ENCODE measurements around the gene CCSER1. TPM values are rescaled to one million over a fixed set of nuclear protein-coding genes. Genes with fewer than 3 reads are reported as not detected.

CCSER1 gene
- total and polyA plus RNA-seq, 4 donors: 0.18 to 2.3 (median 1.2) TPM

DNA sequence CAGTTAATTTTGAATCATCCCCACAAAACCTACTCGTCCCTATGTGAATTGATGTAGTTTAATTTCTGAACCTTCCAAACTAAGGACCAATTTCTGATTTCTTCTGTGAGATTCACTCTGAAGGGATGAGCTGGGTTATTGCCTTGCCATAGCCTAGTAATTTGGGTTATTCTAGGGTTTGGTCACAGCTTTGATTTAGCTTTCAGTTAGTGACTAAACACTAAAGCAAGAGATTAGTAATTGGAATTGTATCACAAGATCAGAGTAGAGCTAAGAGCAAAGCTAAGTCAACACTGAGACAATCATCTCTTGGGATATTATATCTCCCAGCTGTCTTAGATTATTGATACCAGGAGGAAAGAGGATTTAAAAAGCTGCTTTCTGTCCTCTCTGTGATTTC is 588.0 kb downstream of the CCSER1 start:
- Histone ChIP-seq H3K9me3 (ENCODE audit: control insufficient read depth in 4 of 4, low read length in 3 of 4) (no peaks in the 10 kb centered on the region), H3K4me3 (ENCODE audit: low read depth in 1 of 3, low read length in 3 of 3) (no peak overlapping the region), H3K9ac (ENCODE audit: low read depth in 1 of 2, low read length in 2 of 2) (no peak overlapping the region), H3K27ac (ENCODE audit: low read depth in 1 of 2, low read length in 2 of 2) (no peak overlapping the region), H3K36me3 (ENCODE audit: control insufficient read depth in 4 of 4, insufficient read depth in 3 of 4, low read depth in 1 of 4, low read length in 3 of 4) (no peaks in the 10 kb centered on the region), H3K27me3 (ENCODE audit: control insufficient read depth in 4 of 4, insufficient read depth in 4 of 4, low read length in 3 of 4) (no peaks in the 10 kb centered on the region), H3K4me1 (ENCODE audit: control insufficient read depth in 4 of 4, insufficient read depth in 4 of 4, low read length in 3 of 4) (no peaks in the 10 kb centered on the region)
- 79% methylated on average over 1 of the region's 1 CpG for WGBS
- TF ChIP-seq JUND (IDR thresholded peaks at IDR 0.05): no peak
- TF ChIP-seq YY1 (IDR thresholded peaks at IDR 0.05): no peak
- no peak for TF ChIP-seq ZBTB33 (IDR thresholded peaks at IDR 0.05)
- TF ChIP-seq TAF1 (conservative IDR thresholded peaks at IDR 0.05): no peak
- TF ChIP-seq RAD21 (IDR thresholded peaks at IDR 0.05): no peak
- no peak for TF ChIP-seq EGR1 (IDR thresholded peaks at IDR 0.05; ENCODE audit: low read depth in 2 of 2)
- TF ChIP-seq, protein P1, sequence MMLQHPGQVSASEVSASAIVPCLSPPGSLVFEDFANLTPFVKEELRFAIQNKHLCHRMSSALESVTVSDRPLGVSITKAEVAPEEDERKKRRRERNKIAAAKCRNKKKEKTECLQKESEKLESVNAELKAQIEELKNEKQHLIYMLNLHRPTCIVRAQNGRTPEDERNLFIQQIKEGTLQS (IDR thresholded peaks at IDR 0.05): no peak
- no peak for TF ChIP-seq RXRA (IDR thresholded peaks at IDR 0.05)
- TF ChIP-seq HNF4A (conservative IDR thresholded peaks at IDR 0.05): no peak
- TF ChIP-seq, protein P2, sequence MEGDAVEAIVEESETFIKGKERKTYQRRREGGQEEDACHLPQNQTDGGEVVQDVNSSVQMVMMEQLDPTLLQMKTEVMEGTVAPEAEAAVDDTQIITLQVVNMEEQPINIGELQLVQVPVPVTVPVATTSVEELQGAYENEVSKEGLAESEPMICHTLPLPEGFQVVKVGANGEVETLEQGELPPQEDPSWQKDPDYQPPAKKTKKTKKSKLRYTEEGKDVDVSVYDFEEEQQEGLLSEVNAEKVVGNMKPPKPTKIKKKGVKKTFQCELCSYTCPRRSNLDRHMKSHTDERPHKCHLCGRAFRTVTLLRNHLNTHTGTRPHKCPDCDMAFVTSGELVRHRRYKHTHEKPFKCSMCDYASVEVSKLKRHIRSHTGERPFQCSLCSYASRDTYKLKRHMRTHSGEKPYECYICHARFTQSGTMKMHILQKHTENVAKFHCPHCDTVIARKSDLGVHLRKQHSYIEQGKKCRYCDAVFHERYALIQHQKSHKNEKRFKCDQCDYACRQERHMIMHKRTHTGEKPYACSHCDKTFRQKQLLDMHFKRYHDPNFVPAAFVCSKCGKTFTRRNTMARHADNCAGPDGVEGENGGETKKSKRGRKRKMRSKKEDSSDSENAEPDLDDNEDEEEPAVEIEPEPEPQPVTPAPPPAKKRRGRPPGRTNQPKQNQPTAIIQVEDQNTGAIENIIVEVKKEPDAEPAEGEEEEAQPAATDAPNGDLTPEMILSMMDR (IDR thresholded peaks at IDR 0.05; ENCODE audit: low read depth, low read length, missing input control): no peak
- no peak for TF ChIP-seq GABPA (IDR thresholded peaks at IDR 0.05 in 1 of 2, conservative IDR thresholded peaks at IDR 0.05 in 1 of 2)
- TF ChIP-seq, protein P3, sequence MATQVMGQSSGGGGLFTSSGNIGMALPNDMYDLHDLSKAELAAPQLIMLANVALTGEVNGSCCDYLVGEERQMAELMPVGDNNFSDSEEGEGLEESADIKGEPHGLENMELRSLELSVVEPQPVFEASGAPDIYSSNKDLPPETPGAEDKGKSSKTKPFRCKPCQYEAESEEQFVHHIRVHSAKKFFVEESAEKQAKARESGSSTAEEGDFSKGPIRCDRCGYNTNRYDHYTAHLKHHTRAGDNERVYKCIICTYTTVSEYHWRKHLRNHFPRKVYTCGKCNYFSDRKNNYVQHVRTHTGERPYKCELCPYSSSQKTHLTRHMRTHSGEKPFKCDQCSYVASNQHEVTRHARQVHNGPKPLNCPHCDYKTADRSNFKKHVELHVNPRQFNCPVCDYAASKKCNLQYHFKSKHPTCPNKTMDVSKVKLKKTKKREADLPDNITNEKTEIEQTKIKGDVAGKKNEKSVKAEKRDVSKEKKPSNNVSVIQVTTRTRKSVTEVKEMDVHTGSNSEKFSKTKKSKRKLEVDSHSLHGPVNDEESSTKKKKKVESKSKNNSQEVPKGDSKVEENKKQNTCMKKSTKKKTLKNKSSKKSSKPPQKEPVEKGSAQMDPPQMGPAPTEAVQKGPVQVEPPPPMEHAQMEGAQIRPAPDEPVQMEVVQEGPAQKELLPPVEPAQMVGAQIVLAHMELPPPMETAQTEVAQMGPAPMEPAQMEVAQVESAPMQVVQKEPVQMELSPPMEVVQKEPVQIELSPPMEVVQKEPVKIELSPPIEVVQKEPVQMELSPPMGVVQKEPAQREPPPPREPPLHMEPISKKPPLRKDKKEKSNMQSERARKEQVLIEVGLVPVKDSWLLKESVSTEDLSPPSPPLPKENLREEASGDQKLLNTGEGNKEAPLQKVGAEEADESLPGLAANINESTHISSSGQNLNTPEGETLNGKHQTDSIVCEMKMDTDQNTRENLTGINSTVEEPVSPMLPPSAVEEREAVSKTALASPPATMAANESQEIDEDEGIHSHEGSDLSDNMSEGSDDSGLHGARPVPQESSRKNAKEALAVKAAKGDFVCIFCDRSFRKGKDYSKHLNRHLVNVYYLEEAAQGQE (IDR thresholded peaks at IDR 0.05): no peak
- no peak for TF ChIP-seq NR2F2 (IDR thresholded peaks at IDR 0.05)
- no peak for TF ChIP-seq SP1 (IDR thresholded peaks at IDR 0.05)
- no peak for DNase-seq (ENCODE audit: low spot score)

DNA sequence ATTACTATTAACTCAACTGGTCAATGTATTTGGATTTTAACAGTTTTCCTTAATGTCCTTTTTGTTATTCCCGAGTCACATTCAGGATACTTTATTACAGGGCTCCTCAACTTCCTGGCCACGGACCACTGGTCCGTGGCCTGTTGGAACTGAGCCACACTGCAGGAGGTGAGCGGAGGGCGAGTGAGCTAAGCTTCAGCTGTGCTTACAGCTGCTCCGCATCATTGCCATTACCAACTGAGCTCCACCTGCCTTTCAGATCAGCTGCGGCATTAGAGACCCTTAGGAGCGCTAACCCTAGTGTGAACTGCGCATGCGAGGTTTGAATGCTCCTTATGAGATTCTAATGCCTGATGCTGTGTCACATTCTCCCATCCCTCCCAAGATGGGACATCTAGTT is 591.7 kb downstream of the CCSER1 start:
- TF ChIP-seq HNF4A (conservative IDR thresholded peaks at IDR 0.05) (no peak), RAD21 (IDR thresholded peaks at IDR 0.05) (no peak), FOXA2 (IDR thresholded peaks at IDR 0.05) (no peak), NR2F2 (IDR thresholded peaks at IDR 0.05) (no peak), GABPA (IDR thresholded peaks at IDR 0.05 in 1 of 2, conservative IDR thresholded peaks at IDR 0.05 in 1 of 2) (no peak)
- Histone ChIP-seq H3K9ac (ENCODE audit: low read depth in 1 of 2, low read length in 2 of 2) (no peak overlapping the region), H3K27me3 (ENCODE audit: control insufficient read depth in 4 of 4, insufficient read depth in 4 of 4, low read length in 3 of 4) (no peaks in the 10 kb centered on the region), H3K4me3 (ENCODE audit: low read depth in 1 of 3, low read length in 3 of 3) (no peak overlapping the region), H3K4me1 (ENCODE audit: control insufficient read depth in 4 of 4, insufficient read depth in 4 of 4, low read length in 3 of 4) (no peaks in the 10 kb centered on the region), H3K36me3 (ENCODE audit: control insufficient read depth in 4 of 4, insufficient read depth in 3 of 4, low read depth in 1 of 4, low read length in 3 of 4) (no peaks in the 10 kb centered on the region), H3K9me3 (ENCODE audit: control insufficient read depth in 4 of 4, low read length in 3 of 4) (no peaks in the 10 kb centered on the region), H3K27ac (ENCODE audit: low read depth in 1 of 2, low read length in 2 of 2) (no peak overlapping the region)
- WGBS: 92% methylated on average over 10 of the region's 10 CpGs
- DNase-seq (ENCODE audit: low spot score): no peak

Measured in liver (tissue), 9 donors.